CD4-positive, alpha-beta T cell (primary cell): Measurements from ENCODE around the gene DPEP3. TPM values are rescaled to one million over a fixed set of nuclear protein-coding genes. Genes with fewer than 3 reads are reported as not detected.

Experiments used
- ATAC-seq: fragments of 200-7000 bp; cut with Tn5 transposase; one replicate; pipeline ENCODE4 v1.10.0; 2022; ENCODE audit warnings: mild to moderate bottlenecking; ENCODE audit not compliant: poor library complexity
- CTCF ChIA-PET: fragments of 350-600 bp; sonication (Branson Sonifier 250); formaldehyde crosslinking; loops from one replicate; lab custom pipeline; 2021; ENCODE audit warnings: antibody characterized with exemption, inconsistent platforms; lab: Charles Lee
- POLR2A ChIA-PET: fragments of 350-600 bp; sonication (Branson Sonifier 250); formaldehyde crosslinking; loops from one replicate; lab custom pipeline; 2021; ENCODE audit warnings: antibody characterized with exemption, inconsistent platforms; lab: Charles Lee
- DNase-seq, 14 experiments: peaks; one replicate each; pipeline ENCODE4 v3.0.0-alpha.2; 2013 to 2020; ENCODE audit warnings: mixed read lengths in 2 of 14
- H3K27ac ChIP-seq, 2 donors: one replicate each; pipeline versions ENCODE4 v1.5.1 to v1.7.0; 2013; ENCODE audit warnings: low read length in 2 of 2, low read depth in 1 of 2, mild to moderate bottlenecking in 1 of 2
- H3K27me3 ChIP-seq, 2 experiments: 1 replicate in 1 of 2; 2 replicates in 1 of 2; pipeline versions ENCODE4 v1.6.1 to v1.7.0; 2013; ENCODE audit warnings: low read length in 2 of 2, control low read depth in 1 of 2, mild to moderate bottlenecking in 1 of 2, moderate library complexity in 1 of 2; ENCODE audit not compliant: insufficient read depth in 2 of 2, control insufficient read depth in 1 of 2
- H3K36me3 ChIP-seq: one replicate; pipeline ENCODE4 v1.6.1; 2013; ENCODE audit warnings: low read length, control low read depth; ENCODE audit not compliant: insufficient read depth
- H3K4me1 ChIP-seq: one replicate; pipeline ENCODE4 v1.6.1; 2013; ENCODE audit warnings: low read length, control low read depth; ENCODE audit not compliant: insufficient read depth
- H3K4me3 ChIP-seq: one replicate; pipeline ENCODE4 v1.5.1; 2013; ENCODE audit warnings: mild to moderate bottlenecking, low read length, moderate library complexity
- H3K9me3 ChIP-seq, 2 experiments: 1 replicate in 1 of 2; 2 replicates in 1 of 2; pipeline versions ENCODE4 v1.6.1 to v1.7.0; 2013; ENCODE audit warnings: low read length in 2 of 2, mild to moderate bottlenecking in 2 of 2, control low read depth in 1 of 2, moderate library complexity in 1 of 2; ENCODE audit not compliant: control insufficient read depth in 1 of 2, insufficient read depth in 1 of 2
- H3K27ac Mint-ChIP-seq: one replicate; pipeline ENCODE4 v1.8.0; 2020; ENCODE audit warnings: mixed read lengths
- H3K27me3 Mint-ChIP-seq: one replicate; pipeline ENCODE4 v1.8.0; 2021; ENCODE audit warnings: mixed read lengths
- H3K36me3 Mint-ChIP-seq: one replicate; pipeline ENCODE4 v1.8.0; 2021; ENCODE audit warnings: low read depth, mixed read lengths
- H3K4me1 Mint-ChIP-seq: one replicate; pipeline ENCODE4 v1.8.0; 2021; ENCODE audit warnings: low read depth, mixed read lengths
- H3K4me3 Mint-ChIP-seq: one replicate; pipeline ENCODE4 v1.8.0; 2020; ENCODE audit warnings: mild to moderate bottlenecking, mixed read lengths
- H3K9me3 Mint-ChIP-seq: one replicate; pipeline ENCODE4 v1.8.0; 2020; ENCODE audit warnings: mixed read lengths
- intact Hi-C, 2 experiments: fragments of 100-400 bp; cut with DNase I in 1 of 2; cut with micrococcal nuclease in 1 of 2; formaldehyde crosslinking; loops; one replicate each; pipeline versions ENCODE4 v1.15.1 to v1.9.0; 2023 to 2025; cut with DNase I, micrococcal nuclease
- total RNA-seq, 174 experiments: library from RNA in 2 of 174; stranded (reverse) in 2 of 174; gene quantifications; one replicate each; pipeline ENCODE4 v1.2.3 and lab custom pipeline; 2021 to 2026
- TF ChIP-seq, protein P1 (sequence below): fragments of 200-600 bp; IDR thresholded peaks from one replicate; pipeline ENCODE4 v1.8.0; 2022; ENCODE audit warnings: antibody characterized with exemption, mild to moderate bottlenecking

Gene DPEP3
- total RNA-seq, 2 experiments from 2014 or later, result 0.53 to 0.63 TPM

DNA sequence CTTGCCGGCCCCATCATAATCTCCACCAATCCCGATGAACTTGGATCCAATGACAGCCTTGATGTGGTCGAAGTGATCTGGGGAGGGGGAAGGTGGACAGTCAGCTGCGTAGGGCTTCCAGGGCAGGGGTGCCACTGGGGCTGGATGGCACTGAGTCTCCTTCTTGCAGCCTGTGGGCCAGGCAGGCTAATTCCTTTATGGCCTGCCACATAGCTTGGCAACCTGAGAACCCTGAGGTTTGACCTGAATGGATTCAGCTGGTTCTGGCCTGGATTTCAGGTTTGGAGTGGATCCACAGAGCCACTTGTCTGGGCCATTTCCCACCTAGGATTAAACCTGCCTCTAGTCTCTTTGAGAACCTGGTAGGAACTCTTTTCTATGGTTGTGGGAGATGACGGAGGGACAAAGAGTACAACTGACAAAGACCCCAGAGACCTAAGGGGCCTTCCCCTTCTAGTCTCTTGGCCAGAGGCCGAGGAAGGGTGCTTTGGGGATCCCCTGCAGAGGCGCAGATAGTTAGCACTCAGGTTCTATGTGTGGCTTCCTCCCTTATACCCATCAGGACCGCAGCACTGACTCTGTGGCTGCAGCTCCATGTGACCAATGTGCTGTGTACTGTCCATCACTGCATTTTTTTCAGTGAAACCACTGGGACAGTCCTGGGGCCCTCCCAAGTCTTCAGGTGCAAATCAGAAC, 9.2 kb upstream of the DPEP3 start:
- POLR2A ChIA-PET, result interaction anchor here (1.1 to 5.1 kb wide), 3 partner anchors 14 to 54 kb away, joined by 4 to 23 read pairs (median 7); no protein-coding TSS in a partner anchor
- ATAC-seq, result no peak

DNA sequence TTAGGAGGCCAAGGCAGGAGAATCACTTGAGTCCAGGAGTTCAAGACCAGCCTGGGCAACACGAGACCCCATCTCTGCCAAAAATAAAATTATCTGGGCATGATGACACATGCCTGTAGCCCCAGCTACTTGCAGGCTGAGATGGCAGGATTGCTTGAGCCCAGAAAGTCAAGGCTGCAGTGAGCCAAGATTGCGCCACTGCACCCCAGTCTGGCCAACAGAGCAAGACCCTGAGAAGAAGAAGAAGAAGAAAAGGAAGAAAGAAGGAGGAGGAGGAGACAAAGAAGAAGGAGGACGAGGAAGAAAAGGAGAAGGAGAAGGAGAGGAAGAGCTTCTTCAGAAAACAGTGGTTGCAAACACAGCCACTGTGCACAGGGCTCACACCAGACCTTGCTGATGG, 8.4 kb upstream of the DPEP3 start:
- TF ChIP-seq, protein P1, sequence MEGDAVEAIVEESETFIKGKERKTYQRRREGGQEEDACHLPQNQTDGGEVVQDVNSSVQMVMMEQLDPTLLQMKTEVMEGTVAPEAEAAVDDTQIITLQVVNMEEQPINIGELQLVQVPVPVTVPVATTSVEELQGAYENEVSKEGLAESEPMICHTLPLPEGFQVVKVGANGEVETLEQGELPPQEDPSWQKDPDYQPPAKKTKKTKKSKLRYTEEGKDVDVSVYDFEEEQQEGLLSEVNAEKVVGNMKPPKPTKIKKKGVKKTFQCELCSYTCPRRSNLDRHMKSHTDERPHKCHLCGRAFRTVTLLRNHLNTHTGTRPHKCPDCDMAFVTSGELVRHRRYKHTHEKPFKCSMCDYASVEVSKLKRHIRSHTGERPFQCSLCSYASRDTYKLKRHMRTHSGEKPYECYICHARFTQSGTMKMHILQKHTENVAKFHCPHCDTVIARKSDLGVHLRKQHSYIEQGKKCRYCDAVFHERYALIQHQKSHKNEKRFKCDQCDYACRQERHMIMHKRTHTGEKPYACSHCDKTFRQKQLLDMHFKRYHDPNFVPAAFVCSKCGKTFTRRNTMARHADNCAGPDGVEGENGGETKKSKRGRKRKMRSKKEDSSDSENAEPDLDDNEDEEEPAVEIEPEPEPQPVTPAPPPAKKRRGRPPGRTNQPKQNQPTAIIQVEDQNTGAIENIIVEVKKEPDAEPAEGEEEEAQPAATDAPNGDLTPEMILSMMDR, result no peak

More for the DNA sequence above, 9.2 kb upstream of the DPEP3 start:
- peaks cover 9% of the 10 kb centered on the region for H3K36me3 Mint-ChIP-seq
- TF ChIP-seq, protein P1, result no peak
- H3K4me1 ChIP-seq, result peaks cover 31% of the 10 kb centered on the region
- H3K27me3 ChIP-seq, result no peaks in the 10 kb centered on the region
- no peaks in the 10 kb centered on the region for H3K9me3 ChIP-seq
- no peaks in the 10 kb centered on the region for H3K27me3 Mint-ChIP-seq
- H3K4me3 ChIP-seq, result no peak overlapping the region
- peaks cover 29% of the 10 kb centered on the region for H3K4me1 Mint-ChIP-seq
- H3K27ac ChIP-seq, result peak overlapping the region in 1 of 2 donors; percentile 11
- H3K27ac Mint-ChIP-seq, result peak overlapping the region; percentile 60
- peaks cover 17% of the 10 kb centered on the region for H3K36me3 ChIP-seq
- intact Hi-C loops, result no loop called here
- DNase-seq, result no peak
- H3K9me3 Mint-ChIP-seq, result no peaks in the 10 kb centered on the region
- CTCF ChIA-PET, result interaction anchor here (0.9 kb wide), 1 partner anchor 51 kb away, joined by 4 read pairs; no protein-coding TSS in a partner anchor
- no peak overlapping the region for H3K4me3 Mint-ChIP-seq

DNA sequence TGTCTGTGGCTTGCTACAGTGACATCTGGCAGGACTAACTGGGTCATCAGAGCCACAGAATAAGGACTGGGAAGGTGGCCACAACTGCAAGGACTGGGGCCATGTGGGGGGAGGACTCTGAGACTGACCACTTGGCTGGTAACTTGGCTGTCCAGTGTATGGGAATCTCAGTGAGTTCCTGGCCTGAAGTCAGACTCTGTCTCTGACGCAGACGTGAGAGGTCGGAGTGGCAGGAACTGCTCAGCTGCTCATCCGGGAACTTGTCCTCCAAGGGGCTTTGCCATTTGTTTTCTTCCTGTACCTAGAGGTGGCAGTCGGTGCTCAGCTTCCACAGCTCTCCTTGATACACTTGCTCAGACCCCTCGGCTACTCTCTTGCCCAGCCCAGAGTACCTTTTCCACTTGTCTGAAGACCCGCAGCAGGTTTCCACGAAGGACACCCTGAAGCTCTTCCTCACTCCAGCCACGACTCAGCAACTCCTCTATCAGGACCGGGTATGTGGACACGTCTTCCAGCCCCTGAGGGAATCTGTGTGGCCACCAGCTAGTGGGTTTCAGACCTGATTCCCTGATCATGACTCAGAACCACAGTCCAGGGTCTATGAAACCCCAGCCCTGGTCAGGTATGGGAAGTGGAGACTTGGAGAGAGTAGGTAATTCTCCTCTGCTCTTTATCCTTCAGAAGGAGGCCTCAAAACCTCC, 7.3 kb upstream of the DPEP3 start:
- ChIA-PET CTCF (interaction anchor here (2.5 kb wide), 1 partner anchor 53 kb away, joined by 11 read pairs; no protein-coding TSS in a partner anchor), POLR2A (interaction anchor here (1.1 to 5.1 kb wide), 5 partner anchors 12 to 98 kb away, joined by 3 to 23 read pairs (median 3); partner anchors contain the start of genes DPEP2 and NFATC3)
- Mint-ChIP-seq H3K27ac (peak overlapping the region; percentile 79), H3K4me1 (peaks cover 32% of the 10 kb centered on the region), H3K4me3 (no peak overlapping the region), H3K36me3 (peaks cover 9% of the 10 kb centered on the region), H3K9me3 (no peaks in the 10 kb centered on the region), H3K27me3 (no peaks in the 10 kb centered on the region)
- Histone ChIP-seq H3K27me3 (no peaks in the 10 kb centered on the region), H3K27ac (peak overlapping the region in 1 of 2 donors; percentile 32), H3K36me3 (peaks cover 17% of the 10 kb centered on the region), H3K9me3 (no peaks in the 10 kb centered on the region), H3K4me1 (peaks cover 29% of the 10 kb centered on the region), H3K4me3 (no peak overlapping the region)
- intact Hi-C loops, result no loop called here
- TF ChIP-seq, protein P1, result no peak
- ATAC-seq (no peak), DNase-seq (no peak)

More for the DNA sequence above, 8.4 kb upstream of the DPEP3 start:
- ATAC-seq, result no peak
- Mint-ChIP-seq H3K27me3 (no peaks in the 10 kb centered on the region), H3K27ac (peak overlapping the region; percentile 60), H3K36me3 (peaks cover 9% of the 10 kb centered on the region), H3K4me1 (peaks cover 31% of the 10 kb centered on the region), H3K4me3 (no peak overlapping the region), H3K9me3 (no peaks in the 10 kb centered on the region)
- Histone ChIP-seq H3K4me1 (peaks cover 31% of the 10 kb centered on the region), H3K27ac (no peak overlapping the region), H3K36me3 (peaks cover 17% of the 10 kb centered on the region), H3K9me3 (no peaks in the 10 kb centered on the region), H3K4me3 (no peak overlapping the region), H3K27me3 (no peaks in the 10 kb centered on the region)
- POLR2A ChIA-PET, result interaction anchor here (1.1 to 5.1 kb wide), 6 partner anchors 11 to 53 kb away, joined by 3 to 23 read pairs (median 6); partner anchors contain the start of gene DPEP2
- no peak for DNase-seq
- intact Hi-C loops, result no loop called here
- CTCF ChIA-PET, result interaction anchor here (2.5 kb wide), 1 partner anchor 52 kb away, joined by 11 read pairs; no protein-coding TSS in a partner anchor
